Measurements from ENCODE around the gene MAPK7.

MAPK7 gene

DNA sequence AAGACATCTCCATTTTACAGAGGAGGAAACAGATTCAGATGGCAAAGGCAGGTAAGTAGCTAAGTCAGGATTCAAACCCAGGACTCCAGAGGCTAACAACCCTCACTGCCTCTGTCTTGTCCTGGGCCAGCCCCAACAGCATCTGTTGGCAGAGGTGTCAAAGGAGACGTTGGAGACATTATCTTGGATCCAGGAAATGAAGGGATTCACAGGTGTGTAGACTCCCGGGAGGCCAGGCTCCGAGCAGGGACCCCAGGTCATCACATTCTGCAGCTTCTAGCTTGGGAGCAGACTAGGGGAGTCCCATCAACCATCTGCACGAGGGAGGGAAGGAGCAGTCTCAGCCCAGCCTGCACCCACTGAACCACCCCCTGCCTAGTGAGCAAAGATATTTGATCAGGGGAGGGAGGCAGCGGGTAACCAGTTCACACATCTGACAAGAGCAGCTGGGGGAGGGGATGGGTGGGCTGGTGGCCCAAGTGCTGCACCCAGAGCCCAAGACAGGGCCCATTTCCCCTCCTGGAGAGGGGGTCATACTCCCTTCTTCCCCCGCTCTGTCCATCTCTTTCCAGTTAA, 14.8 kb upstream of the MAPK7 start:
- DNase-seq (ENCODE audit: insufficient read length, low spot score) (no peak), FAIRE-seq (no peak)
- TF ChIP-seq CTCF (IDR thresholded peaks at IDR 0.05; ENCODE audit: insufficient read depth, missing control alignments): no peak

DNA sequence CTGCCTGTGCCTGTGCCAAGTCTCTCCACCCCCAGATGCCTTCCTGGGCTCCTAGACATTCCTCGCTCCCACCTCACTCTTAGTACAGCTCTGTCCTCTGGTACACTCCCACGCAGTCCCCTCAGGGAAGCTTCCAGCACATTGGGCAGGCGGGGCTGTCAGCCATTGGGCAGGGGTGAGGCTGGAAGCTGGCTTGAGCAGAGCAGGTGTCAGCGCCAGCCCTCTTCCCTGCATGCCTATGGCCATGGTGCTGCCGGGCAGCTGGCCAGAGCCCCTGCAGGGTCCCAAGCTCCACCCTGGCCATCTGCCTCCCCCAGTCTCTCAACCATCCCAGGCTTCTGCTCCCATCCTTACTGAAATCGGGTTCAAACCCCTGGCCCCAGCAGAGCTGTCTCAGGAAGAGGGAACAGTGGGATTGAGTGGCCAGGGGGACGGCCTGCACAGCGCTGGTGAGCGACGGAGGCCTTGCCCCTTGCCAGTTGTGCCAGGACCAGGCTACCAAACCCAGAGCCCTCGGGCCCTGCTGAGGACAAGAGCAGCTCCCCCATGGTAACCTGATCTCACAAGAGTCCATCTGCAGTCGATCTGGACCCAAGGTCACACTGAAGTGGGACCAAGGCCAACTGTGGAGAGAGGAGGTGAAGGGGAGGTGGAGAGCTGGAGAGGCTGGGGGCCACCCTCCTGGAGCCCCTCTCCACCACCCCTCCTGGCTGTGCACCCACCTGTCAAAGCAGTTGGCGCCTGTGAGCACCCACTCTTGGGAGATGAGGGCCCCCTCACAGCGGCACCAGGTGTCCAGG, 13.4 kb upstream of the MAPK7 start:
- no peak for DNase-seq (ENCODE audit: insufficient read length, low spot score)
- TF ChIP-seq CTCF (IDR thresholded peaks at IDR 0.05; ENCODE audit: insufficient read depth, missing control alignments): no peak
- FAIRE-seq: no peak

- no peak for TF ChIP-seq CTCF (IDR thresholded peaks at IDR 0.05; ENCODE audit: insufficient read depth, missing control alignments)
- FAIRE-seq (no peak), DNase-seq (ENCODE audit: insufficient read length, low spot score) (no peak)
Measured at GRCh38 chr17:19365499-19365817, 12.8 kb upstream of the MAPK7 start.

DNA sequence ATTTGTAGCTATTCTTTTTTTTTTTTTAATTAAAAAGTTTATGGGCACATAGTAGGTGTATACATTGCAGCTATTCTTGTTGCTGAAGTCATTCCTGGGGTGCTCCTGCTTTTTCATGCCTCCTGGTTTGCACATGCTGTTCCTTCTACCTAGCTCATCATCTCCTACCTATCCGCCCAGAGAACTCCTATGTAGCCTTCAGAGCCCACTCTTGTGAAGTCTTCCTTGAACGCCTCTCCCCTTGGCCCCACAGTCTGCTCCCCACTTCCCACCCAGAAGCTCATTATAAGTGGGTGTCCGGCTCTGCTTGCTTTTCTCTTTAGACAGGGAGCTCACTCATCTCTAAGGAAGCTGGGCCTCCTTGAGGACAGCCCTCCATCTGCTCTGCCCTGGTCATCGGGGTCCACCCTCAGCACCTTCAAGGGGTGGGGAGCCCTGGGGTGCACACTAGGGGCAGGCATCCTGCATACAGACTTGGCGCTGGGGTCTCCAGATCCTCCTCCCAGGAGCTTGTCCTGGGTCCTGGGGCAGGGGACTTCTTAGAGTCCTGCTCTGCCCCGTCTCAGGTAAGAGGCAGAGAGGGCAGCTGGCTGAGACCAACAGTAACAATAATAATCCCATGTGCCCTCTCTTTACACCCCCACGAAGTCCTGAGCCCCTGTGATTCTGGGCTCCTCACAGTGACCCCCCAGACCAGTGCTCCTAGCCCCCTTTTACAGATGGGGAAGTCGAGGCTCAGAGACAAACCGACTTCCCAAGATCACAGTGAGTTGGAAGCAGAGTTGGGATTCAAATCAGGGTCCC, 12.3 kb upstream of the MAPK7 start:
- no peak for FAIRE-seq
- TF ChIP-seq CTCF (IDR thresholded peaks at IDR 0.05; ENCODE audit: insufficient read depth, missing control alignments): no peak
- DNase-seq (ENCODE audit: insufficient read length, low spot score): no peak

GRCh38 chr17:19366637-19366972, 11.7 kb upstream of the MAPK7 start:
- FAIRE-seq (no peak), DNase-seq (ENCODE audit: insufficient read length, low spot score) (no peak)
- no peak for TF ChIP-seq CTCF (IDR thresholded peaks at IDR 0.05; ENCODE audit: insufficient read depth, missing control alignments)

- no peak for TF ChIP-seq CTCF (IDR thresholded peaks at IDR 0.05; ENCODE audit: insufficient read depth, missing control alignments)
- FAIRE-seq (no peak), DNase-seq (ENCODE audit: insufficient read length, low spot score) (no peak)
Measured at GRCh38 chr17:19368229-19368628, 10.1 kb upstream of the MAPK7 start.
